Peyer's patch (tissue), 4 donors: ENCODE data around the gene CLMN. TPM values are rescaled to one million over a fixed set of nuclear protein-coding genes. Genes with fewer than 3 reads are reported as not detected.

Experiments
- DNase-seq, 3 donors: peaks; one replicate each; pipeline ENCODE4 v3.0.0-alpha.2; 2017 to 2019
- H3K27ac ChIP-seq, 4 donors: fragments of 200-600 bp; sonication (generic); one replicate each; pipeline ENCODE4 v1.5.1; 2016 to 2019
- H3K27me3 ChIP-seq, 2 donors: fragments of 200-600 bp; sonication (generic); one replicate each; pipeline ENCODE4 v1.5.1; 2019
- H3K36me3 ChIP-seq, 3 donors: fragments of 200-600 bp; sonication (generic); one replicate each; pipeline ENCODE4 v1.5.1; 2016 to 2019
- H3K4me1 ChIP-seq, 4 donors: fragments of 200-600 bp; sonication (generic); one replicate each; pipeline ENCODE4 v1.5.1; 2016 to 2019
- H3K4me3 ChIP-seq, 4 donors: fragments of 200-600 bp; sonication (generic); 1 replicate in 3 of 4; 2 replicates in 1 of 4; pipeline ENCODE4 v1.5.1; 2016 to 2019; ENCODE audit warnings: mild to moderate bottlenecking in 1 of 4
- H3K9me3 ChIP-seq, 4 donors: fragments of 200-600 bp; sonication (generic); one replicate each; pipeline ENCODE4 v1.5.1; 2016 to 2019; ENCODE audit warnings: mild to moderate bottlenecking in 1 of 4
- CTCF ChIP-seq, 6 experiments: fragments of 450-650 bp in 4 of 6; fragments of 200-600 bp in 2 of 6; sonication (generic) in 1 of 6; IDR thresholded peaks; one replicate each; pipeline ENCODE4 v1.5.1; 2017 to 2019; ENCODE audit warnings: antibody characterized with exemption in 6 of 6, mild to moderate bottlenecking in 3 of 6, moderate library complexity in 1 of 6
- POLR2A ChIP-seq, 2 donors: fragments of 450-650 bp; IDR thresholded peaks; one replicate each; pipeline ENCODE4 v1.5.1; 2017; ENCODE audit warnings: antibody characterized with exemption in 2 of 2, mild to moderate bottlenecking in 2 of 2, moderate library complexity in 2 of 2
- total RNA-seq, 4 donors: library from RNA; depleted of rRNA; stranded (reverse); fragments of >200 nt; gene quantifications; one replicate each; pipeline ENCODE4 v1.1.0, GENCODE V29; 2016

Gene CLMN
- total RNA-seq, 4 donors from 2014 or later, result 18.7 to 38.8 (median 36.4) TPM

DNA sequence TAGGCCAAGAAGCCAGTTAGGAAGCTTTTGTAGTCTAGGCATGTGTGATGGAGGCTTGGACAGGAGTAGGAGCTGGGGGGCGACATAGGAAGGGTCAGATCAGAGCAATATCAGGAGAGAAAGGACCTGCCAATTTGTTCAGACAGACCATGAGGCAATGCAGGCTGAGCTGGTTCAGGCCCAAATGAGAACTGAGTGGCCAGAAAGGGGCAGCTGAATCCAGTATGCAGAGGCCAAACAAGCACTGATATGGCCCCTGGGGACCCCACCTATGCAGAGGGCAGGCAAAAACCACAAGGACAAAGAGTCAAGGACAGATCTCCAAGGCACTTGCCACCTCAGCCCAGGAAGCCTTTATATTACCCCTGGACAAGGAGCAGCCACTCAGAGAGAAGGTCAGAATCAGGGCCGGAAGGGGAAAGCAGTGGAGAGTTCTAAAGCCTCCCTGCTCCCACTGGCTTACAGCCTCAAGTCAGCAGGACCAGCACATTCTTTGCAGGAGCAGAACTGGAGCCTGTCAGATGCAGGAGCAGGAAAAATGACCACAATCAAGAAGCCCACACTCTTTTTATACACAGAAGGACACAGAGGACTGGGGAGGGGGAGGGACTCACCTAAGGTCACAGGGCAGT lies 37.2 kb downstream of the CLMN start:
- H3K4me1 ChIP-seq, result no peaks in the 10 kb centered on the region
- TF ChIP-seq POLR2A (IDR thresholded peaks at IDR 0.05) (no peak), CTCF (IDR thresholded peaks at IDR 0.05) (no peak)
- no peak overlapping the region for H3K4me3 ChIP-seq
- H3K27me3 ChIP-seq, result no peaks in the 10 kb centered on the region
- no peaks in the 10 kb centered on the region for H3K9me3 ChIP-seq
- no peaks in the 10 kb centered on the region for H3K36me3 ChIP-seq
- H3K27ac ChIP-seq, result no peak overlapping the region
- no peak for DNase-seq

DNA sequence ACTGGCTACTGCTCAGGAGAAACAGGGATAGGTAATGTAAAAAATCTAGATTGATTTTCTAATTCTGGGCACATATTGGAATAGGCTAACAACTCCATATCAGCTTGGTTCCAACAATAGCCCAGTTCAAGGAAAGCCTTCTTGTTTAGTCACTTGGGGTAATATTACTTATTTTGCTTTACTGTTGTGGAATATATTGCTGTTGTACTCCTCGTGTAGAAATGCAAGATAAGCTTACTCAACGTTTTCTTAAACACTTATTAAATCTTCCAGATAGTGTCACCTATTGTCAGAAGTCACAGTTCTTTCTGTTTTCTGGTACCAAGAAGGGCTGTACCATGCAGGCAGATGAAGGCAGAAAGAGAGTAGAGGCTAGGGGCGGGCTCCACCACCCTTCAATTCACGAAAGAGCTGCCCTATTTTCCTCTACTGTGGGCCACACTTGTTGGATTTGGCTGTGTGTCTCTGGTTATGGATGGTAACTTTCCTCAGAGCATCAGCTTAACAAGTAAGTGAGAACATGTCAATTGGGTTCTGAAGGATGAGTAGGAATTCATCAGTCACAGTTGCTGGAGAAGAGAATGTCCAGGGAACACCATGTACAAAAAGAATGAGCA lies 38.0 kb downstream of the CLMN start:
- Histone ChIP-seq H3K36me3 (no peaks in the 10 kb centered on the region), H3K4me3 (no peak overlapping the region), H3K27ac (no peak overlapping the region), H3K27me3 (no peaks in the 10 kb centered on the region), H3K9me3 (no peaks in the 10 kb centered on the region), H3K4me1 (no peaks in the 10 kb centered on the region)
- TF ChIP-seq POLR2A (IDR thresholded peaks at IDR 0.05), result no peak
- no peak for TF ChIP-seq CTCF (IDR thresholded peaks at IDR 0.05)
- no peak for DNase-seq

DNA sequence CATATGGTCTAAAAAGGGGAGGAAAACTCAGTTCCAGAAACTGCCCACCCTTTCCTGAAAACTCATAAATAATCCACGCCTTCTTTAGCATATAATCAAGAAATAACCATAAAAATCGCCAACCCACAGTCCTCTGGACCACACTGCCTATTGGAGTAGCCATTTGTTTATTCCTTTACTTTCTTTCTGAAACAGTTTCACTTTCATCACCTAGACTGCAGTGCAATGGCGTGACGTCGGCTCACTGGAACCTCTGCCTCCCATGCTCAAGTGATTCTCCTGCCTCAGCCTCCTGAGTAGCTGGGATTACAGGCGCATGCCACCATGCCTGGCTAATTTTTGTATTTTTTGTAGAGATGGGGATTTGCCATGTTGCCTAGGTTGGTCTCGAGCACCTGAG lies 44.2 kb downstream of the CLMN start:
- H3K4me1 ChIP-seq, result peaks cover 0 to 30% (median 2%) of the 10 kb centered on the region in 4 donors
- TF ChIP-seq CTCF (IDR thresholded peaks at IDR 0.05) (no peak), POLR2A (IDR thresholded peaks at IDR 0.05) (no peak)
- H3K36me3 ChIP-seq, result no peaks in the 10 kb centered on the region
- no peak overlapping the region for H3K4me3 ChIP-seq
- no peak for DNase-seq
- H3K27me3 ChIP-seq, result no peaks in the 10 kb centered on the region
- H3K27ac ChIP-seq, result peak overlapping the region in 2 of 4 donors; percentile 62 to 88
- H3K9me3 ChIP-seq, result no peaks in the 10 kb centered on the region

GRCh38 chr14:95274874-95275273 lies 44.8 kb downstream of the CLMN start:
- TF ChIP-seq CTCF (IDR thresholded peaks at IDR 0.05) (no peak), POLR2A (IDR thresholded peaks at IDR 0.05) (no peak)
- peaks cover 0 to 30% (median 2%) of the 10 kb centered on the region in 4 donors for H3K4me1 ChIP-seq
- H3K27ac ChIP-seq, result peak overlapping the region in 2 of 4 donors; percentile 88 to 93
- H3K36me3 ChIP-seq, result no peaks in the 10 kb centered on the region
- no peak for DNase-seq
- H3K9me3 ChIP-seq, result no peaks in the 10 kb centered on the region
- H3K27me3 ChIP-seq, result no peaks in the 10 kb centered on the region
- H3K4me3 ChIP-seq, result no peak overlapping the region

GRCh38 chr14:95274279-95274678 lies 45.4 kb downstream of the CLMN start:
- Histone ChIP-seq H3K27me3 (no peaks in the 10 kb centered on the region), H3K4me1 (peaks cover 0 to 30% (median 2%) of the 10 kb centered on the region in 4 donors), H3K9me3 (no peaks in the 10 kb centered on the region), H3K27ac (peak overlapping the region in 3 of 4 donors; percentile 59 to 93 (median 88)), H3K36me3 (no peaks in the 10 kb centered on the region), H3K4me3 (no peak overlapping the region)
- TF ChIP-seq CTCF (IDR thresholded peaks at IDR 0.05), result no peak
- no peak for TF ChIP-seq POLR2A (IDR thresholded peaks at IDR 0.05)
- DNase-seq, result peak in 2 of 3 donors; percentile 72 to 73
